GM23248 (cell line): ENCODE measurements around the gene ABCB11.

Source experiments
- EZH2 ChIP-seq: fragments of 200-600 bp; sonication (generic); IDR thresholded peaks from 2 replicates; pipeline ENCODE4 v1.6.1; 2018; ENCODE audit warnings: antibody characterized with exemption, mild to moderate bottlenecking; ENCODE audit not compliant: insufficient read depth, poor library complexity, severe bottlenecking
- EZH2phosphoT487 ChIP-seq: fragments of 200-600 bp; sonication (generic); IDR thresholded peaks from 2 replicates; pipeline ENCODE4 v1.6.1; 2018; ENCODE audit warnings: antibody characterized with exemption, moderate library complexity, mild to moderate bottlenecking, low read depth; ENCODE audit not compliant: insufficient read depth

DNA sequence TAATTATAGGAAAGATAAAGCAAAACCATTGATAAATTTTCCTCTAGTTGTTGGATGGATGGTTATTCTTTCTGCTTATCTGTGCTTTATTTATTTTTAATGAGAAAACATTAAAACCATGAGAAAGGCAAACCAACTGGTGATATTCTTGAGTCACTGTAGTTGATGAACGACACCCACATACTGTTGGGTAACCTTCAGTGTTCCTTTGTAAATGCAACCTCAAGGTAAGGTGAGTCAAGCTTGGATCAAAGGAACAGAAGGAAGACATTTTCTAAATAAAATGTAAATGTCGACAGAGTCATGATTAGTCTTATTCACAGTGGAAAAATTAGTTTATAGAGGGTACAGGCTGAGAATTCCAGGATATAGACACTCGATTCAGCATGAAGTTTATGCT is 12.7 kb downstream of the ABCB11 start:
- TF ChIP-seq EZH2 (no peak), EZH2phosphoT487 (no peak)
